A549 treated with AZD9567 at 1 μM for 4 hours (cell line): ENCODE results near the gene HIRIP3. TPM values are rescaled to one million over a fixed set of nuclear protein-coding genes. Genes with fewer than 3 reads are reported as not detected.

Source experiments
- total RNA-seq: library from RNA; stranded (reverse); fragments of 200-300 nt; extraction: Qiagen RNA extraction; gene quantifications from 5 replicates; pipeline ENCODE4 v1.2.3, GENCODE V29; 2022; ENCODE audit not compliant: insufficient read depth

The HIRIP3 gene
- 12.8 to 15.6 TPM (median 14.2 TPM) in 5 replicates for total RNA-seq

GRCh38 chr16:29995324-29995910 lies at the start of gene HIRIP3:
Gene HIRIP3, minus strand, starts transcription at chr16:29995617. Its CDS starts 12 bp downstream, at chr16:29995605.

GRCh38 chr16:30030841-30031413 lies 35.5 kb upstream of the HIRIP3 start, which contains the start of gene TLCD3B:
Gene TLCD3B, minus strand, starts transcription at chr16:30031271. Its CDS starts 744 bp downstream, at chr16:30030527.

GRCh38 chr16:30022887-30023286 lies 27.5 kb upstream of the HIRIP3 start, which contains the start of gene C16orf92:
Gene C16orf92, plus strand, starts transcription at chr16:30023198. Its CDS starts 143 bp downstream, at chr16:30023341.

GRCh38 chr16:30010844-30011713 lies 15.7 kb upstream of the HIRIP3 start, which contains the start of gene DOC2A:
Gene DOC2A, minus strand, starts transcription at chr16:30011027. Its CDS starts 805 bp downstream, at chr16:30010222.

GRCh38 chr16:29995911-29996765 lies 721 bp upstream of the HIRIP3 start, which contains the start of gene INO80E:
Gene INO80E, plus strand, starts transcription at chr16:29996241. Its CDS starts 70 bp downstream, at chr16:29996311.

GRCh38 chr16:29973384-29974246 lies 21.8 kb downstream of the HIRIP3 start, which contains the start of gene TAOK2:
Gene TAOK2, plus strand, starts transcription at chr16:29973868. Its CDS starts 3,905 bp downstream, at chr16:29977773.

GRCh38 chr16:29961479-29962343 lies 33.7 kb downstream of the HIRIP3 start, which contains the start of gene TMEM219:
Gene TMEM219, plus strand, starts transcription at chr16:29962079. Its CDS starts 1,065 bp downstream, at chr16:29963144.

Other genes with a start within 250 kb of the HIRIP3 start
- gene C16orf54, start 249.6 kb downstream of the HIRIP3 start, total RNA-seq: not detected in 5 replicates
- not detected in 5 replicates for gene ZG16, start 217.4 kb downstream of the HIRIP3 start, total RNA-seq
- gene KIF22, start 204.9 kb downstream of the HIRIP3 start, total RNA-seq: 71.5 to 95.7 TPM (median 89.0 TPM) in 5 replicates
- 133 to 159 TPM (median 151 TPM) in 5 replicates for gene MAZ, start 189.1 kb downstream of the HIRIP3 start, total RNA-seq
- gene PRRT2, start 183.4 kb downstream of the HIRIP3 start, total RNA-seq: 0.22 to 0.35 TPM (median 0.34 TPM) in 4 of 5 replicates, not detected in the other
- 27.3 to 42.4 TPM (median 38.8 TPM) in 5 replicates for gene PAGR1, start 179.5 kb downstream of the HIRIP3 start, total RNA-seq
- 98.8 to 137 TPM (median 127 TPM) in 5 replicates for gene MVP, start 175.2 kb downstream of the HIRIP3 start, total RNA-seq
- gene CDIPT, start 132.4 kb downstream of the HIRIP3 start, total RNA-seq: 57.2 to 95.0 TPM (median 91.4 TPM) in 5 replicates
- gene SEZ6L2, start 96.1 kb downstream of the HIRIP3 start, total RNA-seq: 15.8 to 21.0 TPM (median 20.6 TPM) in 5 replicates
- gene ASPHD1, start 95.1 kb downstream of the HIRIP3 start, total RNA-seq: 19.5 to 28.6 TPM (median 23.6 TPM) in 5 replicates
- 13.2 to 21.3 TPM (median 20.2 TPM) in 5 replicates for gene KCTD13, start 69.4 kb downstream of the HIRIP3 start, total RNA-seq
- gene TMEM219, start 33.5 kb downstream of the HIRIP3 start, total RNA-seq: 80.6 to 98.0 TPM (median 93.6 TPM) in 5 replicates
- gene TAOK2, start 21.7 kb downstream of the HIRIP3 start, total RNA-seq: 23.1 to 35.4 TPM (median 34.5 TPM) in 5 replicates
- gene INO80E, start 624 bp upstream of the HIRIP3 start, total RNA-seq: 87.3 to 104 TPM (median 98.6 TPM) in 5 replicates
- gene DOC2A, start 15.4 kb upstream of the HIRIP3 start, total RNA-seq: 1.8 to 2.3 TPM (median 2.2 TPM) in 4 of 5 replicates, not detected in the other
- gene C16orf92, start 27.6 kb upstream of the HIRIP3 start, total RNA-seq: not detected in 5 replicates
- 0.25 to 0.43 TPM (median 0.38 TPM) in 4 of 5 replicates, not detected in the other for gene TLCD3B, start 35.7 kb upstream of the HIRIP3 start, total RNA-seq
- 1,612 to 1,913 TPM (median 1,799 TPM) in 5 replicates for gene ALDOA, start 70.1 kb upstream of the HIRIP3 start, total RNA-seq
- 138 to 146 TPM (median 142 TPM) in 5 replicates for gene PPP4C, start 80.4 kb upstream of the HIRIP3 start, total RNA-seq
- 0.12 to 0.32 TPM (median 0.22 TPM) in 4 of 5 replicates, not detected in the other for gene TBX6, start 96.3 kb upstream of the HIRIP3 start, total RNA-seq
- gene YPEL3, start 100.6 kb upstream of the HIRIP3 start, total RNA-seq: 6.1 to 8.0 TPM (median 7.7 TPM) in 5 replicates
- gene GDPD3, start 117.9 kb upstream of the HIRIP3 start, total RNA-seq: 1.3 to 1.7 TPM (median 1.6 TPM) in 4 of 5 replicates, not detected in the other
- gene MAPK3, start 127.6 kb upstream of the HIRIP3 start, total RNA-seq: 26.5 to 32.3 TPM (median 32.1 TPM) in 5 replicates
- 2.6 to 4.6 TPM (median 3.1 TPM) in 5 replicates for gene CORO1A, start 188.0 kb upstream of the HIRIP3 start, total RNA-seq
- gene BOLA2B, start 198.0 kb upstream of the HIRIP3 start, total RNA-seq: 104 to 219 TPM (median 200 TPM) in 5 replicates
- gene SLX1A, start 198.3 kb upstream of the HIRIP3 start, total RNA-seq: 7.2 to 29.2 TPM (median 20.1 TPM) in 5 replicates
- 5.6 to 28.8 TPM (median 7.8 TPM) in 5 replicates for gene SULT1A3, start 203.6 kb upstream of the HIRIP3 start, total RNA-seq